Suppressor macrophage treated with lipopolysaccharide for 4 hours (primary cell): Measurements from ENCODE around the gene MT3.
"Not testable (repeated sequence)": the region's sequence is repeated elsewhere in the genome, so short reads cannot be mapped to it uniquely, and the experiment has no call there.

Experiments
- DNase-seq: peaks from one replicate; pipeline ENCODE4 v3.0.0-alpha.2; 2020

MT3 gene

GRCh38 chr16:56580391-56581048 lies 8.8 kb upstream of the MT3 start:
- no peak for DNase-seq

GRCh38 chr16:56582911-56583310 lies 6.4 kb upstream of the MT3 start:
- not testable (repeated sequence) for DNase-seq

GRCh38 chr16:56583351-56584168 lies 5.8 kb upstream of the MT3 start:
- no peak for DNase-seq

GRCh38 chr16:56584276-56584675 lies 5.1 kb upstream of the MT3 start:
- DNase-seq, result no peak

- no peak for DNase-seq
Measured at GRCh38 chr16:56588781-56589140, 567 bp upstream of the MT3 start.

GRCh38 chr16:56591377-56592060 lies 2.2 kb downstream of the MT3 start:
- DNase-seq, result peak; percentile 39

GRCh38 chr16:56593573-56594291 lies 4.4 kb downstream of the MT3 start:
- no peak for DNase-seq

GRCh38 chr16:56594292-56594619 lies 4.9 kb downstream of the MT3 start:
- DNase-seq, result no peak

- DNase-seq, result peak; percentile 72
Measured at GRCh38 chr16:56600398-56600999, 11.2 kb downstream of the MT3 start.

- DNase-seq, result no peak
Measured at GRCh38 chr16:56601325-56601724, 12.0 kb downstream of the MT3 start.

GRCh38 chr16:56603589-56603988 lies 14.3 kb downstream of the MT3 start:
- peak; percentile 64 for DNase-seq

GRCh38 chr16:56604966-56605365 lies 15.6 kb downstream of the MT3 start:
- DNase-seq, result no peak

GRCh38 chr16:56605475-56605874 lies 16.1 kb downstream of the MT3 start:
- no peak for DNase-seq

- DNase-seq, result no peak
Measured at GRCh38 chr16:56606071-56606475, 16.7 kb downstream of the MT3 start.

- no peak for DNase-seq
Measured at GRCh38 chr16:56606476-56607108, 17.3 kb downstream of the MT3 start.

GRCh38 chr16:56607109-56607618 lies 17.8 kb downstream of the MT3 start:
- peak; percentile 80 for DNase-seq

GRCh38 chr16:56607675-56608042 lies 18.3 kb downstream of the MT3 start:
- DNase-seq, result no peak

GRCh38 chr16:56608043-56608875 lies 18.9 kb downstream of the MT3 start, which contains the start of gene MT2A:
MT2A (plus strand) TSS chr16:56608584; CDS start chr16:56608656, 72 bp downstream.
- DNase-seq, result peak; percentile 99

GRCh38 chr16:56608876-56609462 lies 19.6 kb downstream of the MT3 start:
- no peak for DNase-seq

- peak; percentile 98 for DNase-seq
Measured at GRCh38 chr16:56609463-56609921, 20.2 kb downstream of the MT3 start.
